ENCODE measurements around the gene HDAC4. TPM values are rescaled to one million over a fixed set of nuclear protein-coding genes. Genes with fewer than 3 reads are reported as not detected.

HDAC4 gene
- total and polyA plus RNA-seq, 9 of the 15 experiments (the other 6 are each of a cell fraction or from before 2014, with no cell fraction given) = 0.11 to 20.2 (median 4.0) TPM

DNA sequence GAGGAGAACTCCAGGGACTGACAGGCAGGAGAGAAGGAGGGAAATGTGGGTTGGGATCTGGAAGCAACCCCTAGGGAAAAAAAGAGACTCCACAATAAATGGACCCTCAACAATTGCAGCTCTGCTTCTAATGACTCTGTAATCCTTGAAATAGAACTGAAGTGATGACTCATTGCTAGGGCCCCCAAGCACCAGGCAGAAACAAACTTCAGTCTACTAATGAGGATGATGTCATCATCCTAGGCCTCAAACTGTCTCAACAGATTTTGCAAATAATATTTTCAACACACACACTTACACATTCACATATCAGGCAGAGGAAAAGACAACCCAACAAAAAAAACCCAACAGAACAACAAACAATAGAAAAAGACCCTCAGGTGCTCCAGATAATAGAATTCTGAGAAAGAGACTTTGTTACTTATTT lies 143.3 kb downstream of the HDAC4 start (continued):
- TF ChIP-seq, protein P1, sequence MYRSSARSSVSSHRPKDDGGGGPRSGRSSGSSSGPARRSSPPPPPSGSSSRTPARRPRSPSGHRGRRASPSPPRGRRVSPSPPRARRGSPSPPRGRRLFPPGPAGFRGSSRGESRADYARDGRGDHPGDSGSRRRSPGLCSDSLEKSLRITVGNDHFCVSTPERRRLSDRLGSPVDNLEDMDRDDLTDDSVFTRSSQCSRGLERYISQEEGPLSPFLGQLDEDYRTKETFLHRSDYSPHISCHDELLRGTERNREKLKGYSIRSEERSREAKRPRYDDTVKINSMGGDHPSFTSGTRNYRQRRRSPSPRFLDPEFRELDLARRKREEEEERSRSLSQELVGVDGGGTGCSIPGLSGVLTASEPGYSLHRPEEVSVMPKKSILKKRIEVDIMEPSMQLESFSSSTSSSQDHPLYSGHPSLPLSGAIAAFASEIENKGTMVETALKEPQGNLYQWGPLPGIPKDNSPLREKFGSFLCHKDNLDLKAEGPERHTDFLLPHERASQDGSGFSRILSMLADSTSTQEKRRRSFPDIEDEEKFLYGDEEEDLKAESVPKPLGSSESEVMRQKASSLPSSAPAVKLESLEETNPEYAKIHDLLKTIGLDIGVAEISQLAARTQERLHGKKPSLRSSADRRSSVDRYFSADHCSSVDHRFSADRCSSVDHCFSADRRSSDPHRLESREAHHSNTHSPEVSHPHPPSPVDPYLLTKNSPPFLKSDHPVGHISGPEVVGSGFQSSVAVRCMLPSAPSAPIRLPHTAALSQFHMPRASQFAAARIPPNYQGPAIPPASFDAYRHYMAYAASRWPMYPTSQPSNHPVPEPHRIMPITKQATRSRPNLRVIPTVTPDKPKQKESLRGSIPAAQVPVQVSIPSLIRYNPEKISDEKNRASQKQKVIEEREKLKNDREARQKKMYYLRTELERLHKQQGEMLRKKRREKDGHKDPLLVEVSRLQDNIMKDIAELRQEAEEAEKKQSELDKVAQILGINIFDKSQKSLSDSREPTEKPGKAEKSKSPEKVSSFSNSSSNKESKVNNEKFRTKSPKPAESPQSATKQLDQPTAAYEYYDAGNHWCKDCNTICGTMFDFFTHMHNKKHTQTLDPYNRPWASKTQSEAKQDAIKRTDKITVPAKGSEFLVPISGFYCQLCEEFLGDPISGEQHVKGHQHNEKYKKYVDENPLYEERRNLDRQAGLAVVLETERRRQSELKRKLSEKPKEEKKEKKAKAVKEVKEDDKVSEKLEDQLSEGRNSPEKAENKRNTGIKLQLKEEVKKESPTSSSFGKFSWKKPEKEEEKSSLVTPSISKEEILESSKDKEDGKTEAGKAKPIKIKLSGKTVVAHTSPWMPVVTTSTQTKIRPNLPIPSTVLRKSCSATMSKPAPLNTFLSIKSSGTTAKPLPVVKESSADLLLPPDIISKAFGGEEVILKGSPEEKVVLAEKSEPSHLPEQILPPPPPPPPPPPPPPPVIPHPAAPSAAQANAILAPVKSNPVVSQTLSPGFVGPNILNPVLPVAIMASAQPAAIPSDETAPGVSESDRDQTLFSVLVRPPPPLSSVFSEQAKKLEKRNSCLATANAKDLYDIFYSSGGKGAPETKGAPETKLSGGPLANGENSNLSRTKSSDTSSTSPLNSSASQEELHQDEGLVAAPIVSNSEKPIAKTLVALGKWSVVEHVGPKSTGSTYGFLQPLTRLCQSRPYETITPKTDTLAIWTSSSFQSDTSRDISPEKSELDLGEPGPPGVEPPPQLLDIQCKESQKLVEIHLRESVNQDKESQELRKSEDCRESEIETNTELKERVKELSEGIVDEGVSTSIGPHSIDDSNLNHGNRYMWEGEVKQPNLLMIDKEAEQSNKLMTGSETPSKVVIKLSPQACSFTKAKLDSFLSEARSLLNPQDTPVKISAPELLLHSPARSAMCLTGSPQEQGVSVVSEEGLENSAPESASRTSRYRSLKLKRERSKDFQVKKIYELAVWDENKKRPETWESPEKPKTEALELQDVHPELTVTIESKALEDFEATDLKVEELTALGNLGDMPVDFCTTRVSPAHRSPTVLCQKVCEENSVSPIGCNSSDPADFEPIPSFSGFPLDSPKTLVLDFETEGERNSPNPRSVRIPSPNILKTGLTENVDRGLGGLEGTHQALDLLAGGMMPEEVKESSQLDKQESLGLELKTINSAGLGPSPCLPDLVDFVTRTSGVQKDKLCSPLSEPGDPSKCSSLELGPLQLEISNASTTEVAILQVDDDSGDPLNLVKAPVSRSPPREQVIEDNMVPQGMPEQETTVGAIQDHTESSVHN (IDR thresholded peaks at IDR 0.05; ENCODE audit: borderline replicate concordance in 1 of 2, low read depth in 1 of 2) = 0 out of 4 replicates have a peak, but pooled peaks of 1 of the 2 experiments have one; percentile 29
- TF ChIP-seq SAFB2 (IDR thresholded peaks at IDR 0.05; ENCODE audit: borderline replicate concordance, low read depth, low read length, severe bottlenecking) (no peak), HDAC1 (IDR thresholded peaks at IDR 0.05) (no peak), MYC (IDR thresholded peaks at IDR 0.05; ENCODE audit: low read depth, low read length) (no peak), MYC (CRISPR knock-in tag; IDR thresholded peaks at IDR 0.05; ENCODE audit: borderline replicate concordance, low read depth) (no peak), POLR3A (IDR thresholded peaks at IDR 0.05; ENCODE audit: borderline replicate concordance, extremely low read depth, insufficient read depth, insufficient read length) (no peak), ATF1 (CRISPR knock-in tag; IDR thresholded peaks at IDR 0.05) (no peak), ATF1 (tag; IDR thresholded peaks at IDR 0.05) (peak; percentile 78), SOX6 (IDR thresholded peaks at IDR 0.05) (no peak), KAT2B (IDR thresholded peaks at IDR 0.05; ENCODE audit: low read depth, low read length) (no peak), PHF8 (IDR thresholded peaks at IDR 0.05; ENCODE audit: borderline replicate concordance, low read length) (no peak), HSF4 (CRISPR knock-in tag; IDR thresholded peaks at IDR 0.05; ENCODE audit: borderline replicate concordance) (no peak), MEF2A (IDR thresholded peaks at IDR 0.05; ENCODE audit: control insufficient read depth, low read depth, low read length) (peak; percentile 87), HDGF (IDR thresholded peaks at IDR 0.05) (no peak), ZNF197 (CRISPR knock-in tag; IDR thresholded peaks at IDR 0.05; ENCODE audit: low read depth) (no peak)
- TF ChIP-seq, protein P2, sequence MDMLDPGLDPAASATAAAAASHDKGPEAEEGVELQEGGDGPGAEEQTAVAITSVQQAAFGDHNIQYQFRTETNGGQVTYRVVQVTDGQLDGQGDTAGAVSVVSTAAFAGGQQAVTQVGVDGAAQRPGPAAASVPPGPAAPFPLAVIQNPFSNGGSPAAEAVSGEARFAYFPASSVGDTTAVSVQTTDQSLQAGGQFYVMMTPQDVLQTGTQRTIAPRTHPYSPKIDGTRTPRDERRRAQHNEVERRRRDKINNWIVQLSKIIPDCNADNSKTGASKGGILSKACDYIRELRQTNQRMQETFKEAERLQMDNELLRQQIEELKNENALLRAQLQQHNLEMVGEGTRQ (CRISPR knock-in tag; IDR thresholded peaks at IDR 0.05) = no peak
- TF ChIP-seq, protein P3, sequence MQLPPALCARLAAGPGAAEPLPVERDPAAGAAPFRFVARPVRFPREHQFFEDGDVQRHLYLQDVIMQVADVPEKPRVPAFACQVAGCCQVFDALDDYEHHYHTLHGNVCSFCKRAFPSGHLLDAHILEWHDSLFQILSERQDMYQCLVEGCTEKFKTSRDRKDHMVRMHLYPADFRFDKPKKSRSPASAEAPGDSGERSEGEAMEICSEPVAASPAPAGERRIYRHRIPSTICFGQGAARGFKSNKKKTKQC (CRISPR knock-in tag; IDR thresholded peaks at IDR 0.05) = no peak
- TF ChIP-seq, protein P4, sequence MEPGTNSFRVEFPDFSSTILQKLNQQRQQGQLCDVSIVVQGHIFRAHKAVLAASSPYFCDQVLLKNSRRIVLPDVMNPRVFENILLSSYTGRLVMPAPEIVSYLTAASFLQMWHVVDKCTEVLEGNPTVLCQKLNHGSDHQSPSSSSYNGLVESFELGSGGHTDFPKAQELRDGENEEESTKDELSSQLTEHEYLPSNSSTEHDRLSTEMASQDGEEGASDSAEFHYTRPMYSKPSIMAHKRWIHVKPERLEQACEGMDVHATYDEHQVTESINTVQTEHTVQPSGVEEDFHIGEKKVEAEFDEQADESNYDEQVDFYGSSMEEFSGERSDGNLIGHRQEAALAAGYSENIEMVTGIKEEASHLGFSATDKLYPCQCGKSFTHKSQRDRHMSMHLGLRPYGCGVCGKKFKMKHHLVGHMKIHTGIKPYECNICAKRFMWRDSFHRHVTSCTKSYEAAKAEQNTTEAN (CRISPR knock-in tag; IDR thresholded peaks at IDR 0.05) = no peak
